K562 (cell line): ENCODE results near the gene MCAT.

Experiments
- CEBPG ChIP-seq, 3 experiments: fragments of 200-800 bp in 1 of 3; sonication (Bioruptor generic) in 1 of 3; sonication (generic) in 1 of 3; formaldehyde crosslinking in 1 of 3; IDR thresholded peaks in 2 of 3; conservative IDR thresholded peaks in 1 of 3; 2 replicates each; pipeline versions ENCODE4 v1.6.1 to v1.8.0; 2016 to 2022; ENCODE audit warnings: missing compliant biosample characterization in 2 of 3, missing genetic modification characterization in 2 of 3, mild to moderate bottlenecking in 1 of 3, missing genetic modification reagents in 1 of 3
- HCFC1 ChIP-seq: IDR thresholded peaks from 2 replicates; pipeline ENCODE4 v1.6.1; 2012; ENCODE audit warnings: low read depth, low read length, improper control_type of control experiment
- KAT7 ChIP-seq: sonication (generic); formaldehyde crosslinking; IDR thresholded peaks from 2 replicates; pipeline ENCODE4 v1.8.0; 2022; ENCODE audit warnings: missing genetic modification reagents, mild to moderate bottlenecking, borderline replicate concordance
- MAFF ChIP-seq: IDR thresholded peaks from 2 replicates; pipeline ENCODE4 v1.6.1; 2012; ENCODE audit warnings: low read length, improper control_type of control experiment
- MED1 ChIP-seq: sonication (generic); formaldehyde crosslinking; IDR thresholded peaks from 2 replicates; pipeline ENCODE4 v1.8.1; 2023; ENCODE audit warnings: missing genetic modification reagents, borderline replicate concordance
- POLR2AphosphoS5 ChIP-seq: IDR thresholded peaks from 2 replicates; pipeline ENCODE4 v1.6.1; 2011; ENCODE audit warnings: mild to moderate bottlenecking, low read depth, low read length, moderate library complexity; ENCODE audit not compliant: control insufficient read depth, insufficient read depth
- SNRNP70 ChIP-seq: fragments of 200-400 bp; formaldehyde crosslinking; optimal IDR thresholded peaks from 2 replicates; pipeline ENCODE3; 2017; ENCODE audit warnings: low read depth, low read length
- TCFL5 ChIP-seq: fragments of 250-450 bp; sonication (Bioruptor Pico); conservative IDR thresholded peaks from 2 replicates; pipeline ENCODE4 v1.6.1; 2021; ENCODE audit warnings: mild to moderate bottlenecking, moderate library complexity, matching md5 sums
- TF ChIP-seq, protein P1 (sequence below): fragments of 450-650 bp; IDR thresholded peaks from 2 replicates; pipeline ENCODE4 v1.6.1; 2016; ENCODE audit warnings: antibody characterized with exemption
- TF ChIP-seq, protein P2 (sequence below), 3 experiments: IDR thresholded peaks in 2 of 3; conservative IDR thresholded peaks in 1 of 3; 2 replicates each; pipeline ENCODE4 v1.5.1; 2011 to 2012; ENCODE audit warnings: low read length in 3 of 3, mild to moderate bottlenecking in 3 of 3, control low read depth in 2 of 3, improper control_type of control experiment in 1 of 3, inconsistent platforms in 1 of 3, low read depth in 1 of 3, mixed read lengths in 1 of 3, moderate library complexity in 1 of 3; ENCODE audit not compliant: insufficient read depth in 2 of 3
- TF ChIP-seq, protein P3 (sequence below): fragments of 450-650 bp; IDR thresholded peaks from 2 replicates; pipeline ENCODE4 v1.7.1; 2018; ENCODE audit warnings: mild to moderate bottlenecking, low read depth; ENCODE audit not compliant: partially characterized antibody

DNA sequence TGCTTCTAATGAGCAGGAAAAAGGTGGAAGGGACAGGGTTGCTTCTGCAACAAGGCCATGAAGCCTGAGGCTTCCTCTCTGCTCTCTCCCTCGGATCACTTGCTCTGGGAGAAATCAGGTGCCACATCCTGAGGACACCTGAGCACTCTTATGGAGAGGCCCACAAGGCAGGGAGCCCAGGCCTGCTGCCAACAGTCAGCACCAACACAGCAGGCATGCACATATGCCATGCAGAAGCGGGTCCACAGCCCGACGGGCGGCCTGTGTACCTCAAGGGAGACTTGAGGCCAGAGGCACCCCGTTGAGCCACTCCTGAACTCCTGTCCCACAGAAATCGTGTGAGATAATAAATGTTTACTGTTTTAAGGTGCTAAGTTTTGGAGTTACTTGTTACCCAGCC, 34.3 kb upstream of the MCAT start:
- TF ChIP-seq, protein P1, sequence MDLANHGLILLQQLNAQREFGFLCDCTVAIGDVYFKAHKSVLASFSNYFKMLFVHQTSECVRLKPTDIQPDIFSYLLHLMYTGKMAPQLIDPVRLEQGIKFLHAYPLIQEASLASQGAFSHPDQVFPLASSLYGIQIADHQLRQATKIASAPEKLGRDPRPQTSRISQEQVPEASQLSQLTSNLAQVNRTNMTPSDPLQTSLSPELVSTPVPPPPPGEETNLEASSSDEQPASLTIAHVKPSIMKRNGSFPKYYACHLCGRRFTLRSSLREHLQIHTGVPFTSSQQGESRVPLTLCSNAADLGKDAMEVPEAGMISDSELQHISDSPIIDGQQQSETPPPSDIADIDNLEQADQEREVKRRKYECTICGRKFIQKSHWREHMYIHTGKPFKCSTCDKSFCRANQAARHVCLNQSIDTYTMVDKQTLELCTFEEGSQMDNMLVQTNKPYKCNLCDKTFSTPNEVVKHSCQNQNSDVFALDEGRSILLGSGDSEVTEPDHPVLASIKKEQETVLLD, result no peak
- no peak for TF ChIP-seq TCFL5 (CRISPR knock-in tag)
- no peak for TF ChIP-seq MED1
- TF ChIP-seq HCFC1, result no peak
- no peak for TF ChIP-seq SNRNP70
- TF ChIP-seq, protein P2, sequence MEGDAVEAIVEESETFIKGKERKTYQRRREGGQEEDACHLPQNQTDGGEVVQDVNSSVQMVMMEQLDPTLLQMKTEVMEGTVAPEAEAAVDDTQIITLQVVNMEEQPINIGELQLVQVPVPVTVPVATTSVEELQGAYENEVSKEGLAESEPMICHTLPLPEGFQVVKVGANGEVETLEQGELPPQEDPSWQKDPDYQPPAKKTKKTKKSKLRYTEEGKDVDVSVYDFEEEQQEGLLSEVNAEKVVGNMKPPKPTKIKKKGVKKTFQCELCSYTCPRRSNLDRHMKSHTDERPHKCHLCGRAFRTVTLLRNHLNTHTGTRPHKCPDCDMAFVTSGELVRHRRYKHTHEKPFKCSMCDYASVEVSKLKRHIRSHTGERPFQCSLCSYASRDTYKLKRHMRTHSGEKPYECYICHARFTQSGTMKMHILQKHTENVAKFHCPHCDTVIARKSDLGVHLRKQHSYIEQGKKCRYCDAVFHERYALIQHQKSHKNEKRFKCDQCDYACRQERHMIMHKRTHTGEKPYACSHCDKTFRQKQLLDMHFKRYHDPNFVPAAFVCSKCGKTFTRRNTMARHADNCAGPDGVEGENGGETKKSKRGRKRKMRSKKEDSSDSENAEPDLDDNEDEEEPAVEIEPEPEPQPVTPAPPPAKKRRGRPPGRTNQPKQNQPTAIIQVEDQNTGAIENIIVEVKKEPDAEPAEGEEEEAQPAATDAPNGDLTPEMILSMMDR (IDR thresholded peaks at IDR 0.05 in 2 of 3, conservative IDR thresholded peaks at IDR 0.05 in 1 of 3; ENCODE audit: insufficient read depth in 2 of 3, low read depth in 1 of 3, low read length in 3 of 3), result no peak
- TF ChIP-seq POLR2AphosphoS5, result no peak
- TF ChIP-seq KAT7, result no peak
- TF ChIP-seq MAFF, result no peak
- TF ChIP-seq, protein P3, sequence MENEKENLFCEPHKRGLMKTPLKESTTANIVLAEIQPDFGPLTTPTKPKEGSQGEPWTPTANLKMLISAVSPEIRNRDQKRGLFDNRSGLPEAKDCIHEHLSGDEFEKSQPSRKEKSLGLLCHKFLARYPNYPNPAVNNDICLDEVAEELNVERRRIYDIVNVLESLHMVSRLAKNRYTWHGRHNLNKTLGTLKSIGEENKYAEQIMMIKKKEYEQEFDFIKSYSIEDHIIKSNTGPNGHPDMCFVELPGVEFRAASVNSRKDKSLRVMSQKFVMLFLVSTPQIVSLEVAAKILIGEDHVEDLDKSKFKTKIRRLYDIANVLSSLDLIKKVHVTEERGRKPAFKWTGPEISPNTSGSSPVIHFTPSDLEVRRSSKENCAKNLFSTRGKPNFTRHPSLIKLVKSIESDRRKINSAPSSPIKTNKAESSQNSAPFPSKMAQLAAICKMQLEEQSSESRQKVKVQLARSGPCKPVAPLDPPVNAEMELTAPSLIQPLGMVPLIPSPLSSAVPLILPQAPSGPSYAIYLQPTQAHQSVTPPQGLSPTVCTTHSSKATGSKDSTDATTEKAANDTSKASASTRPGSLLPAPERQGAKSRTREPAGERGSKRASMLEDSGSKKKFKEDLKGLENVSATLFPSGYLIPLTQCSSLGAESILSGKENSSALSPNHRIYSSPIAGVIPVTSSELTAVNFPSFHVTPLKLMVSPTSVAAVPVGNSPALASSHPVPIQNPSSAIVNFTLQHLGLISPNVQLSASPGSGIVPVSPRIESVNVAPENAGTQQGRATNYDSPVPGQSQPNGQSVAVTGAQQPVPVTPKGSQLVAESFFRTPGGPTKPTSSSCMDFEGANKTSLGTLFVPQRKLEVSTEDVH, result no peak
- no peak for TF ChIP-seq CEBPG (CRISPR knock-in tag; IDR thresholded peaks at IDR 0.05)
- no peak for TF ChIP-seq CEBPG (tag; conservative IDR thresholded peaks at IDR 0.05 in 1 of 2, IDR thresholded peaks at IDR 0.05 in 1 of 2)
